Measurements from ENCODE around the gene CYP2S1. TPM values are rescaled to one million over a fixed set of nuclear protein-coding genes. Genes with fewer than 3 reads are reported as not detected.
"Not testable (repeated sequence)": the region's sequence is repeated elsewhere in the genome, so short reads cannot be mapped to it uniquely, and the experiment has no call there.

Gene CYP2S1
- total RNA-seq, result 1.1 TPM

DNA sequence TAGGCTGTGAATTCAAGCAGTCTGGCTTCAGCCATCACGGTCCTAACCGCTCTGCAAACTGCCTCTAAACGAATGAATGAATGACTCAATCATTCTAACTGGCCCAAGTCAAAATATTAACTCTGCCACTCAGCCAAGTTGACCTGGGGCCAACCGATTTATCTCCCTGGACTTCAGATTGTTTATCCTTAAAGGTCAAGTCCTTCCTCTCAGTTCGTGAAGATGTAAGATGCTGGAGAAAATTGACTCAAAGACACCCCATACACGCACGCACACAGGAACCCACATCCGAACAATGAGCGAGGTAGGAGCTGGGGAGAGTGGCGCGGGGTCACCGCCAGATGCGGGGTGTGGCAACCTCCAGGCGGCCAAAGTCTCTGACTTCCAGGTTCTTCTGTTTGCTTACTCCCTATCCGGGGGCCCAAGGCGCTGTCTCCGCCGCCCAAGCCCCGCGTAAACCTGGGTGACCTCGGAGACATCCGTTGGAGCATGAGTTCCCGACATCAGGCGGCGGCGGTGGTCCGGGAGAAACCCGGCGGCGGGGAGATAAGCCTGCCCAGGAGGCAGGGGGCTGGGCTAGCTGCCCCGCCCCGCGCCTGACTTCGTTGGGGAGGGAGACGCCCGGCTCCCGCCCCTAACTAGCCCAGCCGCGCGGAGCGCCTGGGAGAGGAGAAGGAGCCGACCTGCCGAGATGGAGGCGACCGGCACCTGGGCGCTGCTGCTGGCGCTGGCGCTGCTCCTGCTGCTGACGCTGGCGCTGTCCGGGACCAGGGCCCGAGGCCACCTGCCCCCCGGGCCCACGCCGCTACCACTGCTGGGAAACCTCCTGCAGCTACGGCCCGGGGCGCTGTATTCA lies at the start of gene CYP2S1:
Gene CYP2S1, plus strand, starts transcription at position 646 of the 856 bp plus-strand sequence. Its CDS starts 46 bp downstream, at position 692.
- intact Hi-C loops (cut with DNase I), result no loop called here
- DNase-seq (ENCODE audit: low spot score) (no peak), ATAC-seq (no peak)

DNA sequence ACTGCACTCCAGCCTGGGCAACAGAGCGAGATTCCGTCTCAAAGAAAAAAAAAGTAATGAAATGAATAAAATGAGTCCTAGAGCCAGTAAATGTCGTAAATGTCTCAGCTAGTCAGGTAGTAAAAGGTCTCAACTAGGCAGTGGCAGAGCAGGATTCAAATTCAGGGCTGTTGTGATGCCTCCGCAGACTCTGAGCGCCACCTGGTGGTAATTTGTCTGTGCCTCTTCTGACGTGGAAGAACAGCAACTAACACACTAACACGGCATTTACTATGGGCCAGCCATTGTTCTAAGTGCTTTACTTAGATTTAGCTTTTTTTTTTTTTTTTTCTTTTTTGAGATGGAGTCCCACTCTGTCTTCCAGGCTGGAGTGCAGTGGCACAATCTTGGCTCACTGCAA lies 48.6 kb upstream of the CYP2S1 start:
- ATAC-seq, result peak; percentile 79
- intact Hi-C loops (cut with DNase I), result no loop called here
- DNase-seq (ENCODE audit: low spot score), result peak; percentile 89

DNA sequence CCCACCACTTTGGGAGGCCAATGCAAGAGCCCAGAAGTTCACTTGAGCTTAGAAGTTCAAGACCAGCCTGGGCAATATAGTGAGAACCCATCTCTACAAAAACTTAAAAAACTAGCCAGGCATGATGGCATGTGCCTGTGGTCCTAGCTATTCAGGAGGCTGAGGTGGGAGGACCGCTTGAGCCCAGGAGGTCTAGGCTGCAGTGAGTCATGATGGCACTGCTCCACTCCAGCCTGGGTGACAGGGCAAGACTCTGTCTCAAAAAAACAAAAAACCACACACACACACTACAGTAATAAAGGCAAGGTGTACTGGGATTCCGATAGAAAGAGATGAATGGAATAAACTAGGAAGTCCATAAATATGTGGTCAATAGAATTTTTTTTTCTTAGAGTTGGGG lies 43.2 kb upstream of the CYP2S1 start:
- ATAC-seq, result no peak
- no peak for DNase-seq (ENCODE audit: low spot score)
- intact Hi-C loops (cut with DNase I), result no loop called here

DNA sequence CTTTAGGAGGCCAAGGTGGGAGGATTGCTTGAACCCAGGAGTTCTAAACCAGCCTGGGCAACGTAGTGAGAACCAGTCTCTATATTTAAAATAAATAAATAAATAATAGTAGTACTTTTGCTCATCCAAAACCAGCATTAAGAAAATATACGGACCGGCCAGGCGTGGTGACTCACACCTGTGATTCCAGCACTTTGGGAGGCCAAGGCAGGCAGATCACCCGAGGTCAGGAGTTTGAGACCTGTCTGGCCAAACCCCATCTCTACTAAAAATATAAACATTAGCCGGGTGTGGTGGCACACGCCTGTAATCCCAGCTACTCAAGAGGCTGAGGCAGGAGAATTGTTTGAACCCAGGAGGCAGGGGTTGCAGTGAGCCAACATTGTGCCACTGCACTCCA lies 42.0 kb upstream of the CYP2S1 start:
- DNase-seq (ENCODE audit: low spot score); ATAC-seq; intact Hi-C loops (cut with DNase I): not testable (repeated sequence)

DNA sequence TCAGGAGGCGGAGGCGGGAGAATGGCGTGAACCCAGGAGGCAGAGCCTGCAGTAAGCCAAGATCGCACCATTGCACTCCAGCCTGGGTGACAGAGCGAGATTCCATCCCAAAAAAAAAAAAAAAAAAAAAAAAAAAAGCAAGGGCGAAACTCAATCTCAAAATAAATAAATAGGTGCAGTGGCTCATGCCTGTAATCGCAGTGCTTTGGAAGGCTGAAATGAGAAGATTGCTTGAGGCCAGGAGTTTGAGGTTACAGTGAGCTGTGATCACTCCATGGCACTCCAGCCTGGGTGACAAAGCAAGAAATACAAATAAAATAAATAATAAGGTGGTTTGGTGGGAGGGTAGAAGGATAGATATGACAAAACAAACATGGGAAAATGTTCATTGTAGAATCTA lies 39.0 kb upstream of the CYP2S1 start:
- ATAC-seq, result no peak
- no peak for DNase-seq (ENCODE audit: low spot score)
- intact Hi-C loops (cut with DNase I), result no loop called here

- intact Hi-C loops (cut with DNase I), result no loop called here
- DNase-seq (ENCODE audit: low spot score) (no peak), ATAC-seq (no peak)
These were observed 36.8 kb upstream of the CYP2S1 start for GRCh38 chr19:41156207-41156606.

GRCh38 chr19:41159881-41160280 lies 33.1 kb upstream of the CYP2S1 start:
- ATAC-seq (no peak), DNase-seq (ENCODE audit: low spot score) (no peak)
- intact Hi-C loops (cut with DNase I), result no loop called here

DNA sequence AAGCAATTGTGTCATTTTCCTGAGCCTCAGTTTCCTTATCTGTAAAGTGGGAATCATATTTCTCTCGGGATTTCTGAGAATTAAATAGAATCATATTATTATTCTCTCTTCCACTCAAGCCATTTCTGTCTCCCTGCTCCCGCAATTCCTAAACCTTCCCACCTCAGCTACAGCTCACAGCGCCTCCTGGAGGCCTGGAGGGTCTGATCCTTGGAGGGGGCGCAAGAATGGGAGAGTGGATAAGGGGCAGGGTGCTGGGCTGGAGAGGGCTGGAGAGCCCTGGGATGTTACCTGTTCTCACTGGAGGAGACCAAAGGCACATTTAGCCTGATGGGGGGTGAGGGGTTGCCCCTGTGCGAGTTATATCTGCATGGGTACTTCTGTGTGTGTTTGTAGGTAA lies 31.1 kb upstream of the CYP2S1 start:
- intact Hi-C loops (cut with DNase I), result no loop called here
- DNase-seq (ENCODE audit: low spot score), result no peak
- no peak for ATAC-seq

DNA sequence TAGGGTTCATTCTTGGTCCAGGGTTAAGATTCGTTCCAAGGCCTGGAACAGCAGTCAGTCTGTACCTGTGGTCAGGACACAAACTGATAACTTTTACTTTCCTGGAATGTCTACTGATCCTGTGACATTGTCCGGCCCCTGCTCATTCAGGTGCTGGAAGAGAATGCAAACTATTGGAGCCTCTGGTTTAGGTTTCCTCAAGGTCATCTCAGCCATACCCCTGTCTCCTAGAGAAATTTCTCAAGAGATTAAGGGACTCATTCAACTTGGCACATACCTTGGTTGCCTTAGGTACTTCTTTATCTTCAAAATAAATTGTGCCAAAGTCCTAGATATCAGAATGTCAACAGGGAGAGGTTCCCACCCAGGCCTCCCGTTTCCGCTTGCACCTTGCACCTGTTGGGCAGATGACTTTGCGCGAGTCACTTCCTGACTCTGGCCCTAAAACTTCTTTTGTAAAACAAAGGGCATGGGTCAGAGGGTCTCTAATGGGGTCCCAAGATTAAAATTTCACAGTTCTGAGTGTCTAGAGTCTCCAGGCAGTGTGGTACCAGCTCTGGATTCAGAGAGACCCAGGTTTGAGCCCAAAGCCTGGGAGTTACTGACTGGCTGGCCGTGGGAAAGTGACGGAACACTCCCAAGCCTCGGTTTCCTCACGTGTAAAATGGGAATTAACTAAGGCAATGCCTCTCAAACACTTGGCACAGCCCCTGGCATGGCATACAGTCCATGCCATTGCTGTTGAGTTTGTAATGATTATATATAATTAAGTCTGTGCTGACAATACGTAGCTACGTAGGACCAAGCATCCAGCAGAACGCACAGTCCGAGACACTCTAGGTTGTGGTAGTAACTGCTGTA lies 25.8 kb upstream of the CYP2S1 start:
- no peak for DNase-seq (ENCODE audit: low spot score)
- no peak for ATAC-seq
- intact Hi-C loops (cut with DNase I), result no loop called here

DNA sequence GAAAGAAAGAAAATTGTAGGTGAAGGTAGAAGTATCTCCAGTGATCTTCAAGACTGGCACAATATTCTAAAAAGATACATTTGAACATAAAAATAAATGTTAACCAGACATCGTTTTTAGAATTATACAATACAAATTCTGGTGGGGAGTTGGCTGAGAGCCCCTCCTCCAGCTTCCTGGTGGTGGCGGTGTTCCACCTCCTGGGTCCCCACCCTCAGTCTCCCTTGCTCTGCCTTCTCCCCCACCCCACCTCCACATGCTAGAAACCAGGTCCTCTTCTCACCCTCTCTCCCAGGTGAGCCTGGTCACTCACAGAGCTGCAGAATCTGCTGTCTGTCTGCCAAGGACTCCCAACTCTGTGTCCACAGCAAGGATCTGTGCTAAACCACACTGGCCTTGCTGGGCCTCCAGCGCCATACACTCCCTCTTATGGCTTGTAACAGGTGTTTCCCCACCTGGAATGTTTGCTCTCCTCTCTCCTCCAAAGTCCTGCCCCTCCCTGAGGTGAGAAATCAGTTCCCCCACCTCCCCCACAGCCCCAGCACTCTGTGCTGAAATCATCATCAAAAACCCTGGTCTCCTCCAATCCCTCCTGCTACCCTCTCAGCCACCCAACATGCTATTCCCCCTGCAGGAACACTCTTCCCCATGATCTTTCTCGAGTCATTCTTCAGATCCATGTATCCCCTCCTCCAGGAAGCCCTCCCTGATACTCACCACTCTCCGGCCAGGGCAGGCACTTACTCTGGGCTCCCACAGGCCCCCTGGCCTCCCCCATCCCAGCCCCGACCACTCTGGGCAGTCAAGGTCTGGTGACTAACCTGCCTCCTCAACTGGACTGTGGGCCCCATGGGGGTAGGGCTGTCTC lies 20.5 kb upstream of the CYP2S1 start:
- intact Hi-C loops (cut with DNase I), result no loop called here
- DNase-seq (ENCODE audit: low spot score), result no peak
- no peak for ATAC-seq

GRCh38 chr19:41174297-41174928 lies 18.6 kb upstream of the CYP2S1 start:
- intact Hi-C loops (cut with DNase I), result no loop called here
- ATAC-seq (no peak), DNase-seq (ENCODE audit: low spot score) (no peak)

- intact Hi-C loops (cut with DNase I), result no loop called here
- no peak for DNase-seq (ENCODE audit: low spot score)
- peak; percentile 89 for ATAC-seq
These were observed 16.9 kb upstream of the CYP2S1 start for GRCh38 chr19:41175801-41176777.

DNA sequence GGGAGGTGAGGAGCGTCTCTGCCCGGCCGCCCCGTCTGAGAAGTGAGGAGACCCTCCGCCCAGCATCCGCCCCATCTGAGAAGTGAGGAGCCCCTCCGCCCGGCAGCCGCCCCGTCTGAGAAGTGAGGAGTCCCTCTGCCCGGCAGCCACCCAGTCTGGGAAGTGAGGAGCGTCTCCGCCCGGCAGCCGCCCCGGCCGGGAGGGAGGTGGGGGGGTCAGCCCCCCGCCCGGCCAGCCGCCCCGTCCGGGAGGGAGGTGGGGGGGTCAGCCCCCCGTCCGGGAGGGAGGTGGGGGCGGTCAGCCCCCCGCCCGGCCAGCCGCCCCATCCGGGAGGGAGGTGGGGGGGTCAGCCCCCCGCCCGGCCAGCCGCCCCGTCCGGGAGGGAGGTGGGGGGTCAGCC lies 12.8 kb upstream of the CYP2S1 start:
- DNase-seq (ENCODE audit: low spot score); ATAC-seq; intact Hi-C loops (cut with DNase I): not testable (repeated sequence)

DNA sequence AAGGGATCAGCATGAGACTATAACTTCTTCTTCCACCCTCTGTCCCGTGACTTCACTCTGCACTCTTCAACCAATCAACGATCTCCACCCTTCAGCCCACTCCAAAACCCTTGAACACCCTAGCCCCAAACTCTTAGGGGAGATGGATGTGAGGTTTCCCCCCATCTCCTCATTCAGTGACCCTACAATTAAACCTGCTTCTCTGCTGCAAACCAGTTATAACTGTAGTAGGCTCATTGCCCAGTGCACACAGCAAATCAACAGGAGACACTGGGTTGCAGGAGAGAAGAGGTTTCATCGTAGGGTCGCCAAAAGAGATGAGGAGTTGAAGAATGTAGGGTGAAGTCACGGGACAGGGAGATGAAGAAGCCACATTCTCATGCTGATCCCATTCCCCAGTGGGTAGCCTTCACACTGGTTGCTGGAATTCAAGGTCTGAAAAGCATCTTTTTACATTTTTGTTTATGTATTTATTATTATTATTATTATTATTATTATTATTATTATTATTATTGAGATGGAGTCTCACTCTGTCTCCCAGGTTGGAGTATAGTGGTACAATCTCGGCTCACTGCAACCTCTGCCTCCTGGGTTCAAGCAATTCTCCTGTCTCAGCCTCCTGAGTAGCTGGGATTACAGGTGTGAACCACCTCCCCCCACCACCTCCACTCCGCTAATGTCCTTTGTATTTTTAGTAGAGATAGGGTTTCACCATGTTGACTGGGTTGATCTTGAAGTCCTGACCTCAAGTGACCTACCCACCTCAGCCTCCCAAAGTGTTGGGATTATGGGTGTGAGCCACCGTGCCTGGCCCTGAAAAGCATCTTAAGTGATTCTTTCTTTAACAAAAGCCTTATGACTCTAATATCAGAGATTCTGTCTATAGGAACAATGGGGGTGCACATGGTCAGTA lies 5.8 kb upstream of the CYP2S1 start:
- intact Hi-C loops (cut with DNase I), result no loop called here
- DNase-seq (ENCODE audit: low spot score) (no peak), ATAC-seq (no peak)

- intact Hi-C loops (cut with DNase I), result no loop called here
- no peak for DNase-seq (ENCODE audit: low spot score)
- no peak for ATAC-seq
These were observed 5.1 kb upstream of the CYP2S1 start for GRCh38 chr19:41187884-41188279.

GRCh38 chr19:41189425-41190065 lies 3.5 kb upstream of the CYP2S1 start:
- intact Hi-C loops (cut with DNase I), result no loop called here
- DNase-seq (ENCODE audit: low spot score), result no peak
- ATAC-seq, result no peak

All from sciatic nerve (tissue), 2 donors.